ENCODE results near the gene ADD1.
A peak's percentile ranks its signal among the peaks of the same experiment; 100 is the strongest.
"Not testable (repeated sequence)": the region's sequence is repeated elsewhere in the genome, so short reads cannot be mapped to it uniquely, and the experiment has no call there.

The ADD1 gene

GRCh38 chr4:2887343-2887742 is 43.7 kb downstream of the ADD1 start:
- no peak for DNase-seq

GRCh38 chr4:2888886-2889285 is 45.2 kb downstream of the ADD1 start:
- no peak for DNase-seq

- peak; percentile 53 for DNase-seq
These were observed 47.6 kb downstream of the ADD1 start for GRCh38 chr4:2891294-2891693.

- no peak for DNase-seq
These were observed 50.1 kb downstream of the ADD1 start for GRCh38 chr4:2893772-2894171.

GRCh38 chr4:2898001-2898400 is 54.4 kb downstream of the ADD1 start:
- no peak for DNase-seq

- no peak for DNase-seq
These were observed 57.1 kb downstream of the ADD1 start for GRCh38 chr4:2900741-2901140.

- DNase-seq: no peak
These were observed 57.5 kb downstream of the ADD1 start for GRCh38 chr4:2901186-2901585.

- DNase-seq: no peak
These were observed 58.5 kb downstream of the ADD1 start for GRCh38 chr4:2902126-2902525.

- no peak for DNase-seq
These were observed 61.9 kb downstream of the ADD1 start for GRCh38 chr4:2905544-2905943.

- DNase-seq: no peak
These were observed 62.6 kb downstream of the ADD1 start for GRCh38 chr4:2906218-2906617.

- DNase-seq: no peak
These were observed 63.6 kb downstream of the ADD1 start for GRCh38 chr4:2907226-2907625.

GRCh38 chr4:2907706-2908293 is 64.2 kb downstream of the ADD1 start:
- no peak for DNase-seq

- no peak for DNase-seq
These were observed 65.0 kb downstream of the ADD1 start for GRCh38 chr4:2908686-2909085.

- DNase-seq: no peak
These were observed 65.9 kb downstream of the ADD1 start for GRCh38 chr4:2909583-2909982.

- DNase-seq: no peak
These were observed 66.8 kb downstream of the ADD1 start for GRCh38 chr4:2910409-2910808.

GRCh38 chr4:2911868-2912267 is 68.2 kb downstream of the ADD1 start:
- no peak for DNase-seq

GRCh38 chr4:2913168-2913567 is 69.5 kb downstream of the ADD1 start:
- no peak for DNase-seq

GRCh38 chr4:2914256-2915126 is 70.8 kb downstream of the ADD1 start:
- no peak for DNase-seq

GRCh38 chr4:2915789-2916188 is 72.1 kb downstream of the ADD1 start:
- DNase-seq: no peak

- not testable (repeated sequence) for DNase-seq
These were observed 73.1 kb downstream of the ADD1 start for GRCh38 chr4:2916696-2917095.

- DNase-seq: not testable (repeated sequence)
These were observed 74.7 kb downstream of the ADD1 start for GRCh38 chr4:2918300-2918699.

- DNase-seq: not testable (repeated sequence)
These were observed 75.1 kb downstream of the ADD1 start for GRCh38 chr4:2918714-2919113.

GRCh38 chr4:2922453-2923101 is 78.9 kb downstream of the ADD1 start:
- DNase-seq: peak; percentile 89

- peak; percentile 51 for DNase-seq
These were observed 79.5 kb downstream of the ADD1 start for GRCh38 chr4:2923141-2923551.

All from fibroblast of skin of back (primary cell).